HepG2 (cell line): ENCODE data around the gene WNK4. TPM values are rescaled to one million over a fixed set of nuclear protein-coding genes. Genes with fewer than 3 reads are reported as not detected.

ENCODE experiments used
- AKAP8 ChIP-seq: sonication (generic); formaldehyde crosslinking; IDR thresholded peaks from 2 replicates; pipeline ENCODE4 v1.5.1; 2020; ENCODE audit warnings: mild to moderate bottlenecking, missing genetic modification reagents
- E2F1 ChIP-seq: sonication (generic); formaldehyde crosslinking; IDR thresholded peaks from 2 replicates; pipeline ENCODE4 v1.5.0; 2020; ENCODE audit warnings: missing genetic modification reagents
- EED ChIP-seq: sonication (generic); formaldehyde crosslinking; IDR thresholded peaks from 2 replicates; pipeline ENCODE4 v1.5.0; 2020; ENCODE audit warnings: mild to moderate bottlenecking, missing genetic modification reagents
- KLF11 ChIP-seq: IDR thresholded peaks from 2 replicates; pipeline ENCODE4 v1.6.1; 2016; ENCODE audit warnings: missing compliant biosample characterization
- KMT2A ChIP-seq: sonication (generic); formaldehyde crosslinking; IDR thresholded peaks from 2 replicates; pipeline ENCODE4 v1.4.0; 2020; ENCODE audit warnings: missing genetic modification reagents
- MAFF ChIP-seq: IDR thresholded peaks from 2 replicates; pipeline ENCODE4 v1.6.1; 2011; ENCODE audit warnings: low read depth, low read length, improper control_type of control experiment
- NCOA1 ChIP-seq: sonication (generic); formaldehyde crosslinking; IDR thresholded peaks from 2 replicates; pipeline ENCODE4 v1.9.0; 2021; ENCODE audit warnings: missing genetic modification reagents
- NFIC ChIP-seq: IDR thresholded peaks from 2 replicates; pipeline ENCODE4 v1.6.1; 2012; ENCODE audit warnings: mild to moderate bottlenecking, low read length, inconsistent platforms
- NR2C2 ChIP-seq: sonication (generic); formaldehyde crosslinking; IDR thresholded peaks from 2 replicates; pipeline ENCODE4 v1.4.0; 2020; ENCODE audit warnings: missing genetic modification reagents, mild to moderate bottlenecking, moderate library complexity, borderline replicate concordance
- PRDM4 ChIP-seq: sonication (generic); formaldehyde crosslinking; IDR thresholded peaks from 2 replicates; pipeline ENCODE4 v1.9.0; 2021; ENCODE audit warnings: missing genetic modification reagents, borderline replicate concordance
- RFX5 ChIP-seq: IDR thresholded peaks from 2 replicates; pipeline ENCODE4 v1.6.1; 2011; ENCODE audit warnings: low read depth, low read length, improper control_type of control experiment
- TBX3 ChIP-seq: fragments of 450-650 bp; IDR thresholded peaks from 2 replicates; pipeline ENCODE4 v1.6.1; 2017; ENCODE audit warnings: antibody characterized with exemption, mild to moderate bottlenecking, inconsistent platforms, borderline replicate concordance
- UBTF ChIP-seq: sonication (generic); formaldehyde crosslinking; IDR thresholded peaks from 2 replicates; pipeline ENCODE4 v1.4.0; 2020; ENCODE audit warnings: mild to moderate bottlenecking, missing genetic modification reagents
- ZFP82 ChIP-seq: sonication (generic); formaldehyde crosslinking; IDR thresholded peaks from 2 replicates; pipeline ENCODE4 v1.5.1; 2020; ENCODE audit warnings: mild to moderate bottlenecking, missing genetic modification reagents, borderline replicate concordance
- ZNF318 ChIP-seq: sonication (generic); formaldehyde crosslinking; IDR thresholded peaks from 2 replicates; pipeline ENCODE4 v1.4.0; 2020; ENCODE audit warnings: mild to moderate bottlenecking, missing genetic modification reagents
- ZNF326 ChIP-seq: sonication (generic); formaldehyde crosslinking; IDR thresholded peaks from 2 replicates; pipeline ENCODE4 v1.4.0; 2020; ENCODE audit warnings: missing genetic modification reagents, borderline replicate concordance
- ZNF484 ChIP-seq: sonication (generic); formaldehyde crosslinking; IDR thresholded peaks from 2 replicates; pipeline ENCODE4 v1.5.1; 2020; ENCODE audit warnings: mild to moderate bottlenecking, low read depth, missing genetic modification reagents, borderline replicate concordance
- polyA plus RNA-seq, 8 experiments: library from polyadenylated mRNA; depleted of rRNA in 3 of 8; stranded (reverse) in 7 of 8; unstranded in 1 of 8; fragments of >200 nt; fragmentation: Illumina TruSeq in 4 of 8; extraction: Trizol in 4 of 8; gene quantifications; 2 replicates each; pipeline versions ENCODE4 v1.2.1 to v1.2.3, GENCODE V29; 2011 to 2016; ENCODE audit warnings: low read depth in 4 of 8, missing spikeins in 1 of 8, mixed read lengths in 1 of 8; ENCODE audit not compliant: insufficient read depth in 1 of 8
- total RNA-seq, 5 experiments: library from RNA; depleted of rRNA; stranded (reverse); fragments of >200 nt; fragmentation: Illumina TruSeq; extraction: Trizol; gene quantifications; 2 replicates each; pipeline ENCODE4 v1.2.3, GENCODE V29; 2016; ENCODE audit warnings: low read depth in 1 of 5

WNK4 gene
- total and polyA plus RNA-seq, 2 of the 13 experiments (the other 11 are each of a cell fraction or from before 2014, with no cell fraction given) = 2.7 to 13.7 TPM

- TF ChIP-seq E2F1 (CRISPR knock-in tag) (no peak), ZFP82 (CRISPR knock-in tag) (no peak), AKAP8 (CRISPR knock-in tag) (no peak), KLF11 (CRISPR knock-in tag) (no peak), KMT2A (no peak), ZNF318 (CRISPR knock-in tag) (no peak), NCOA1 (CRISPR knock-in tag) (0 out of 2 replicates have a peak, but pooled peaks have one; percentile 50), ZNF326 (CRISPR knock-in tag) (no peak), MAFF (no peak), TBX3 (no peak), EED (no peak), RFX5 (no peak), NR2C2 (CRISPR knock-in tag) (no peak), PRDM4 (no peak), ZNF484 (no peak), UBTF (CRISPR knock-in tag) (no peak), NFIC (0 out of 2 replicates have a peak, but pooled peaks have one; percentile 17)
Observed at GRCh38 chr17:42791948-42792347, 11.5 kb downstream of the WNK4 start (continued).
